Measurements from ENCODE around the gene CCDC187. TPM values are rescaled to one million over a fixed set of nuclear protein-coding genes. Genes with fewer than 3 reads are reported as not detected.

Gene CCDC187
- total RNA-seq, 4 donors from 2014 or later, result 0.27 to 5.1 (median 2.2) TPM

- Histone ChIP-seq H3K9me3 (no peaks in the 10 kb centered on the region), H3K27ac (no peak overlapping the region), H3K27me3 (no peaks in the 10 kb centered on the region), H3K4me3 (no peak overlapping the region), H3K4me1 (peaks cover 0 to 11% of the 10 kb centered on the region in 2 donors), H3K36me3 (no peaks in the 10 kb centered on the region)
- no peak for DNase-seq
- intact Hi-C loops (cut with DNase I; ENCODE audit: low total_unique reads), result no loop called here
- no peak for TF ChIP-seq POLR2A (IDR thresholded peaks at IDR 0.05)
- TF ChIP-seq, protein P1, sequence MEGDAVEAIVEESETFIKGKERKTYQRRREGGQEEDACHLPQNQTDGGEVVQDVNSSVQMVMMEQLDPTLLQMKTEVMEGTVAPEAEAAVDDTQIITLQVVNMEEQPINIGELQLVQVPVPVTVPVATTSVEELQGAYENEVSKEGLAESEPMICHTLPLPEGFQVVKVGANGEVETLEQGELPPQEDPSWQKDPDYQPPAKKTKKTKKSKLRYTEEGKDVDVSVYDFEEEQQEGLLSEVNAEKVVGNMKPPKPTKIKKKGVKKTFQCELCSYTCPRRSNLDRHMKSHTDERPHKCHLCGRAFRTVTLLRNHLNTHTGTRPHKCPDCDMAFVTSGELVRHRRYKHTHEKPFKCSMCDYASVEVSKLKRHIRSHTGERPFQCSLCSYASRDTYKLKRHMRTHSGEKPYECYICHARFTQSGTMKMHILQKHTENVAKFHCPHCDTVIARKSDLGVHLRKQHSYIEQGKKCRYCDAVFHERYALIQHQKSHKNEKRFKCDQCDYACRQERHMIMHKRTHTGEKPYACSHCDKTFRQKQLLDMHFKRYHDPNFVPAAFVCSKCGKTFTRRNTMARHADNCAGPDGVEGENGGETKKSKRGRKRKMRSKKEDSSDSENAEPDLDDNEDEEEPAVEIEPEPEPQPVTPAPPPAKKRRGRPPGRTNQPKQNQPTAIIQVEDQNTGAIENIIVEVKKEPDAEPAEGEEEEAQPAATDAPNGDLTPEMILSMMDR (IDR thresholded peaks at IDR 0.05), result no peak
Observed at GRCh38 chr9:136349546-136349945, 45.7 kb upstream of the CCDC187 start.

DNA sequence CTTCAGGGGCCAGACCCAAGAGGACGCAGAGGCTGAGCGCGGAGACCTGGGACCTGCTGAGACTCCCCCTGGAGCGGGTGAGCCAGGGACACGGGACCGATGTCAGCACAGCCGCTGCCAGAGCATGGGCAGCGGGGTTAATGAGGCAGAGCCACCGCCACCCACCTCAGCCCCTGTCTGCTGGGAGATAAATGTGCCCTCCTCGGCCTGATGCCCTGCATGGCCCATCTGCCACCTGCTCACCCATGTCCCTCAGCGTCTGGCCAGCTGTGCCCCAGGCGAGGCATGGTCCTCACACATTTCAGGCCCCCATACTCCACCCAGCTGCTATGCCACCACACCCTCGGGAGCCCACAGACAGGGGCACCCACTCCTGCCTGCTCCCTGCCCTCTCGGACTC is 44.8 kb upstream of the CCDC187 start:
- no peak for DNase-seq
- intact Hi-C loops (cut with DNase I; ENCODE audit: low total_unique reads), result no loop called here
- H3K27ac ChIP-seq, result no peak overlapping the region
- no peaks in the 10 kb centered on the region for H3K36me3 ChIP-seq
- no peaks in the 10 kb centered on the region for H3K9me3 ChIP-seq
- no peaks in the 10 kb centered on the region for H3K27me3 ChIP-seq
- H3K4me3 ChIP-seq, result no peak overlapping the region
- peaks cover 0 to 5% of the 10 kb centered on the region in 2 donors for H3K4me1 ChIP-seq
- TF ChIP-seq POLR2A (IDR thresholded peaks at IDR 0.05), result no peak

- no peak overlapping the region for H3K27ac ChIP-seq
- TF ChIP-seq, protein P1 (IDR thresholded peaks at IDR 0.05), result no peak
- no peak for TF ChIP-seq POLR2A (IDR thresholded peaks at IDR 0.05)
- no peaks in the 10 kb centered on the region for H3K36me3 ChIP-seq
- no peaks in the 10 kb centered on the region for H3K4me1 ChIP-seq
- no peak overlapping the region for H3K4me3 ChIP-seq
- intact Hi-C loops (cut with DNase I; ENCODE audit: low total_unique reads), result no loop called here
- no peaks in the 10 kb centered on the region for H3K27me3 ChIP-seq
- no peak for DNase-seq
- no peaks in the 10 kb centered on the region for H3K9me3 ChIP-seq
Observed at GRCh38 chr9:136347472-136348256, 43.8 kb upstream of the CCDC187 start.

DNA sequence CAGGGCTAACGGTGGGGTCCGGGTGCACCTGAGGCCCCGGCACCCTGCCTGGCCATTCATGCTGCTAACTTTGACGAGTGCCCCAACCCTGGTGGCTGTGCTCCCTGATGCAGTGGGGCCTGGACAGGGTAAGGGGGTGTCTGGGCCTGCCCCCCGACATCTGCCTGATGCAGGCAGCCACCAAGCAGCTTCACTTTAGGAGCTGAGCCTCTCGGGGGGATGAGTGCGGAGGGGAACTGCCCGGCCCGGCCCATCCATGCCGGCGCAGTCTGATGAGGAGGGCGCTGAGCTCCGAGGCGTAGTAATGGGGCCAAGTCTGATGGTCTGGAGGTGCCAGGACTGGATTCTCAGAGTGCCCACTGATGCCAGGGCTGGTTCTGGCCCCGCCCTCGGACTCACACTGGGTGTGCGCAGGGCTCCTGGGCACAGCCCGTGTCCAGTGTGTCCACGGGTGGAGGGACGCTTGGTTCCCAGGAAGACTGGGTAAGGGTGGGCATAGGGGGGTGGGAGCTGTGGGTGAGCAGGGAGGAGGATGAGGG is 43.1 kb upstream of the CCDC187 start:
- Histone ChIP-seq H3K27ac (no peak overlapping the region), H3K9me3 (no peaks in the 10 kb centered on the region), H3K4me3 (no peak overlapping the region), H3K27me3 (no peaks in the 10 kb centered on the region), H3K36me3 (no peaks in the 10 kb centered on the region), H3K4me1 (no peaks in the 10 kb centered on the region)
- TF ChIP-seq, protein P1 (IDR thresholded peaks at IDR 0.05), result no peak
- no peak for TF ChIP-seq POLR2A (IDR thresholded peaks at IDR 0.05)
- no peak for DNase-seq
- intact Hi-C loops (cut with DNase I; ENCODE audit: low total_unique reads), result no loop called here

GRCh38 chr9:136346157-136346481 is 42.2 kb upstream of the CCDC187 start:
- no peak overlapping the region for H3K4me3 ChIP-seq
- no peaks in the 10 kb centered on the region for H3K36me3 ChIP-seq
- no peaks in the 10 kb centered on the region for H3K4me1 ChIP-seq
- H3K27ac ChIP-seq, result peak overlapping the region; percentile 7 to 20
- no peaks in the 10 kb centered on the region for H3K27me3 ChIP-seq
- no peaks in the 10 kb centered on the region for H3K9me3 ChIP-seq
- no peak for DNase-seq
- no peak for TF ChIP-seq POLR2A (IDR thresholded peaks at IDR 0.05)
- TF ChIP-seq, protein P1 (IDR thresholded peaks at IDR 0.05), result no peak
- intact Hi-C loops (cut with DNase I; ENCODE audit: low total_unique reads), result no loop called here

Data from uterus (tissue), 4 donors.